HG02884 (cell line): Measurements from ENCODE around the gene TCL1B.
"Not testable (repeated sequence)": the region's sequence is repeated elsewhere in the genome, so short reads cannot be mapped to it uniquely, and the experiment has no call there.

Source experiments
- ATAC-seq: cut with Tn5 transposase; IDR thresholded peaks from one replicate; pipeline ENCODE4 v1.9.1; 2021; ENCODE audit warnings: mild to moderate bottlenecking, moderate library complexity; ENCODE audit not compliant: unreplicated experiment

The TCL1B gene

GRCh38 chr14:95685978-95686922 lies at the start of gene TCL1B:
TCL1B (plus strand) TSS chr14:95686426; CDS start chr14:95686468, 42 bp downstream.
- ATAC-seq: no peak

GRCh38 chr14:95644981-95645380 lies 41.2 kb upstream of the TCL1B start:
- no peak for ATAC-seq

GRCh38 chr14:95645389-95645996 lies 40.7 kb upstream of the TCL1B start:
- no peak for ATAC-seq

DNA sequence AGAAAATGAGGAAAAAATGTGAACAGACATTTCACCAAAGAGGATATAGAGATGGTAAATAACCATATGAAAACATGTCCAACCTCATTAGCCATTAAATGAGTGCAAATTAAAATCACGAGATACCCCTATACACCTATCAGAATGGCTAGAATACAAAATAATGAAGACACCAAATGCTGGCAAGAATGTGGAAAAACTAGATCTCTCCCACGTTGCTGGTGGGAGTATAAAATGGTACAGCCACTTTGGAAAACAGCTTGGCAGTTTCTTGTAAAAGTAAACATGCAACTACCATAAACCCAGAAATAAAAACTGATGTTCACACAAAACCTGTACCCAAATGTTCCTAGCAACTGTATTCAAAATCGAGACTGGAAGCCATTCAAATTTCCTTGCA lies 38.3 kb upstream of the TCL1B start:
- no peak for ATAC-seq

- no peak for ATAC-seq
Measured at GRCh38 chr14:95649230-95649629, 37.0 kb upstream of the TCL1B start.

DNA sequence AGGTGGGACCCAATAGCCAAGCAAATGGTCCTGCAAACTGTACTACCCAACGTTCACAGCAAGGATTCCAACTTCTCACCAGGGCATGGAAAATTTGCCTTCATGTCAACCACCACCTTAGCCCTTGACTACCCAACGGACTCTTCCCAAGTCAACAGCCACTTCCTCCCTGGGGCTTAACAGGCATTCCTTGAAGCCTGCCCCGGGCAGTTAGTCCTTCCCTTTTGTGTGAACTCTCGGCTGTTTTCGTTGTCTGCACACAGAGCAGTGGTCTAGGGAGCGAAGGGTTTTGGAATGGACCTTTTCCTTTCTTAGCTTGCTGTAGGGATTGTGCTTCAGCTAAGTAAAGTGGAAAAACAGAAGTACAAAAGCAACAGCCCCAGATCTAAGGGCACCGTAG lies 35.2 kb upstream of the TCL1B start:
- ATAC-seq: no peak

- ATAC-seq: no peak
Measured at GRCh38 chr14:95651821-95652583, 34.2 kb upstream of the TCL1B start.

- ATAC-seq: no peak
Measured at GRCh38 chr14:95652690-95653089, 33.5 kb upstream of the TCL1B start.

GRCh38 chr14:95655461-95655860 lies 30.8 kb upstream of the TCL1B start:
- no peak for ATAC-seq

- no peak for ATAC-seq
Measured at GRCh38 chr14:95656634-95657033, 29.6 kb upstream of the TCL1B start.

- ATAC-seq: no peak
Measured at GRCh38 chr14:95657454-95657853, 28.8 kb upstream of the TCL1B start.

DNA sequence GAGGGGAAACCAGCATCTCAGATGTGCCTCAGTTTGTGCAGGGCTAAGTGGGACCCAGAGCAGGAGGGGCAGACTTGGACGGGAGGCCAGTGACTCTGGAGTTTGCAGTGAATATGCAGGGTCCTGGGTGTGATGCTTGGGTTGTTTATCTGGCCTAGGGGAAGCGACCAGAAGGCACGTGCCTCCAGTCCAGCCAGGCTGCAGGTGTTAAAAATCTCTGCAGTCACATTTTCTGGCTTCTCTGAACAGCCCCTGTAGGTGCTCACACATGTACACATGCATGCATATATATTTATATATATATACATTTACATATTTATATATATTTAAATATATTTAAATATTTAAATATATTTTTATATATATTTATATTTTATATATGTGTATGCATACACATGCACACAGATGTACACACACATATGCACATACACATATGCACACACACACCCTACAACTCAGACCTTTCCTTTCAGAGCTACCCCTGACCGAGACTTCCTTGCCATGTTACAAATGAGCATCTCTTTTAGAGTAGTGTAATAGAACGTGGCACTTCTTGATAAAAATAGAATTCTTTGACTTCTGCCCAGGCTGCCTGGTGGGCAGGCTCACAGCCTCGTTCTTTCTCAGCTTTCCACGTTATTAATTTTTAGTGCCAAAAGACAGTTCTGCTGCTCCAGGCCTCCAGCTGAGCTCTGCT lies 26.8 kb upstream of the TCL1B start:
- no peak for ATAC-seq

DNA sequence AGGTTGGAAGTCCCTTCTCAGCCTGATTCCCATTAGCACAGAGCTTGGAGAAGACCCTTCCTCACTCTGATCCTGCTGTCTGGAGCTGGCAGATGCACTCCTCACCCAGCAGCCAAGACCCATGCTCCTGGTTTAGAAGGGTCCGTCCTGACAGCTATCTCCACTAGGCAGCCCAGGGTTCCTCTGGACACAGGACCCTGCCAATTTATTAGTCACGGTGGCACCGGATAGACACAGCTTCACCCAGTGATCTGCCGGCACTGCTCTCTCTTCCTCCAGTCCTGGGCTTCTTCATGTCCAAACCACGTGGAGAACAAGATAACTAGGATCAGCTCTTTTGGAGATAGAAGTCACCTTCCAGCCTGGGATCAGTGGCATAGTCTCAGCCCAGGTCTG lies 26.2 kb upstream of the TCL1B start:
- ATAC-seq: no peak

- ATAC-seq: no peak
Measured at GRCh38 chr14:95660651-95661515, 25.3 kb upstream of the TCL1B start.

GRCh38 chr14:95662376-95663186 lies 23.6 kb upstream of the TCL1B start:
- ATAC-seq: peak; percentile 45

DNA sequence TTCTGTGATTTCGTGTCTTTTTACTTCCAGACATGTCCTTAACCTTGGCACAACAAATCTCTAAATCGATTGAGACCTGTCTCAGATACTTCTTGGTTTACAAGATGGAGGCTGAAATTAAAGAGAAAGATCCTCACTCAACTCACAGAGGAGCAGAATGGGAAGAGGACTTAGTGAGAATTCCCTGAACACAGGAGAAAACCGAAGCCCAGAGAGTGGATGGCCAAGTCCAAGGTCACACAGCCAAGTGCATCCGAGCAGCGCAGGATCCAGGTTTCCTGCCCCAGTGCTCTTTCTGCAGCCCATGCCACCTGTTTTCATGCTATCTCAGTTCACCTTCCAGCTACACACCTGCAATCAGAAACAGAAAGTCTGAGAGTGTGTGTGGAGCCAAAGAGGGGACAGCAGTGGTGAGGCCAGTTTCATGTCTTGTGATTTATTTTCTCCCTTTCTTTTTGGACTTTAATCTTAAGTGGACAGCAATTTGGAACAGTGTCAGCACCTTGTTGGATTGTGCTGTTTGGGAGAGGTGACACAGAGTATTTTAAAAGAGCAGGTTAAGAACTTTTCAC lies 22.9 kb upstream of the TCL1B start:
- peak; percentile 26 for ATAC-seq

DNA sequence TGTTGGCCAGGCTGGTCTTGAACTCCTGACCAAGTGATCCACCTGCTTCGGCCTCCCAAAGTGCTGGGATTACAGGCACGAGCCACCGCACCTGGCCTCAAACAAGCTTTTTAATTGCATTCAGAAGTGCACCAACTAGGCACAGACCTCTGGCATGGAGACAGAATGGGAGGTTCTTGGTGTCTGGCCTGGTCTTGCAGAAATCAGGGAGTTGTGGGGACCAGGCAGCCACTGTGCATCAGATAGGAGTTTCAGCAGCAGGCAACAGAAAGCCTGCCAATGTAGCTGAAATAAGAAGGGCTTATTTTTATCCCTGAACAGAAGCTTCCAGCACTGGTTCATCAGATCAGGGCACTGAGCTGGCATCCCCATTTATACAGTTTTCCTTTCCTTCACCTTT lies 22.2 kb upstream of the TCL1B start:
- ATAC-seq: no peak

- no peak for ATAC-seq
Measured at GRCh38 chr14:95664546-95664945, 21.7 kb upstream of the TCL1B start.

- ATAC-seq: not testable (repeated sequence)
Measured at GRCh38 chr14:95665530-95665929, 20.7 kb upstream of the TCL1B start.
